Measurements from ENCODE around the gene NDUFB7. TPM values are rescaled to one million over a fixed set of nuclear protein-coding genes. Genes with fewer than 3 reads are reported as not detected.
"Not testable (repeated sequence)": the region's sequence is repeated elsewhere in the genome, so short reads cannot be mapped to it uniquely, and the experiment has no call there.

Gene NDUFB7
- polyA plus RNA-seq (2012; ENCODE audit: insufficient read depth, insufficient read length, low read depth): 947 TPM

- Histone ChIP-seq H3K4me1 (no peaks in the 10 kb centered on the region), H3K27me3 (no peaks in the 10 kb centered on the region), H3K4me3 (ENCODE audit: low read depth, low read length) (peak within 1 kb of the TSS; percentile 97), H3K36me3 (peaks cover 2% of the 10 kb centered on the region; the same call in 1 of the 2 replicates), H3K9me3 (no peaks in the 10 kb centered on the region)
- TF ChIP-seq CTCF (IDR thresholded peaks at IDR 0.05; ENCODE audit: low read depth, low read length): peak; percentile 72
- peak; percentile 93 for DNase-seq
Observed at GRCh38 chr19:14571695-14572490, at the start of gene NDUFB7. TSS of gene NDUFB7 (minus strand) at chr19:14572066. CDS start at chr19:14572000, 66 bp downstream.

DNA sequence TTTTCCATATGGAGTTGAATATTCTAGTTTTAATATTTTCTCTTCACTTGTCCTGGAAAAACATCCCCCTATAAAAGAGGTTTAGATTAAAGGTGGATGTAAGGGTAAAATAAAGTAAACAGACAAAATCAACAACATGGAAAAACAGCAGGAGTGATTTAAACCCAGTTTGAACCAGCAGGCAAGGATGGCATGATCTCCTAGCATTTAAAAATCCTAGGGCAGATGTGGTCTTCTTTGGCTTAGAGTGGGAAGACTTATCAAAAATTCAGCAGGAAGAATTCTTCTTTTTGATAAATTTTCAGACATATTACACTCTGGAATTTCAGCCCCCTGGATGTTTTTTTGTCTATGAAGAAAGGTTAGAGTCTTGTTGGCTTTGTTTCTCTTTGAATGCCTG lies 47.5 kb upstream of the NDUFB7 start:
- DNase-seq: no peak
- Histone ChIP-seq H3K36me3 (no peaks in the 10 kb centered on the region), H3K4me3 (ENCODE audit: low read depth, low read length) (no peak overlapping the region), H3K27me3 (no peaks in the 10 kb centered on the region), H3K4me1 (no peaks in the 10 kb centered on the region), H3K9me3 (no peaks in the 10 kb centered on the region)
- TF ChIP-seq CTCF (IDR thresholded peaks at IDR 0.05; ENCODE audit: low read depth, low read length): no peak

DNA sequence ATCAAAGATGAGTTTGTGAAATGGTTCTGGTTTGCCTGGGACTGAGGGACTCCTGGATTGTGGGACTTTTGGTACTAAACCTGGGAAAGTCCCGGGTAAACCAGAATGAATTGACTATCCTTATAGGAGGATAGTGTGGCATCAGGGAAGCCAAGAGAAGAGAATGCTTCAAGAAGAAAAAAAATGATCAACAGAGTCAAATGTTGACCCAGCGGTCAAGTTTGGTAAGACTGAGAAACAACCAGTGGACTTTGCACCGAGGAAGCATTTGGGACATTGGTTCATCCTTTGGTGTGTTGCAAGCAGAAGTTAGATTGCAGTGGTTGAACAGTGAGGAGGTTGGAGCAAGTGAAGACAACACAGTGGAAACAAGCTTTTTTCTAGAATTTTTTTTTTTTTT lies 44.5 kb upstream of the NDUFB7 start:
- Histone ChIP-seq H3K27me3 (no peaks in the 10 kb centered on the region), H3K4me3 (ENCODE audit: low read depth, low read length) (no peak overlapping the region), H3K4me1 (no peaks in the 10 kb centered on the region), H3K9me3 (no peaks in the 10 kb centered on the region), H3K36me3 (no peaks in the 10 kb centered on the region)
- no peak for DNase-seq
- no peak for TF ChIP-seq CTCF (IDR thresholded peaks at IDR 0.05; ENCODE audit: low read depth, low read length)

DNA sequence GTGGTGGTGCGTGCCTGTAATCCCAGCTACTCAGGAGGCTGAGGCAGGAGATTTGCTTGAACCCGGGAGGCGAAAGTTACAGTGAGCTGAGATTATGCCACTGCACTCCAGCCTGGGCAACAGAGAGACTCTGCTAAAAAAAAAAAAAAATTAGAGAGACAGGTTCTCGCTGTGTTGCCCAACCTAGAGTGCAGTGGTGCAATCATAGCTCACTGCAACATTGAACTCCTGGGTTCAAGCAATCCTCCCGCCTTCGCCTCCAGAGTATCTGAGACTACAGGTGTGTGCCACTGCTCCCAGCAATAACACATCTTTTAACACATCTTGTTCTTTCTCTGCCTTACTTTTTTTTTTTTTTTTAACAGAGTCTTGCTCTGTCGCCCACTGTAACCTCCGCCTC lies 43.8 kb upstream of the NDUFB7 start:
- Histone ChIP-seq H3K27me3 (no peaks in the 10 kb centered on the region), H3K4me3 (ENCODE audit: low read depth, low read length) (no peak overlapping the region), H3K36me3 (no peaks in the 10 kb centered on the region), H3K4me1 (no peaks in the 10 kb centered on the region), H3K9me3 (no peaks in the 10 kb centered on the region)
- no peak for TF ChIP-seq CTCF (IDR thresholded peaks at IDR 0.05; ENCODE audit: low read depth, low read length)
- DNase-seq: no peak

DNA sequence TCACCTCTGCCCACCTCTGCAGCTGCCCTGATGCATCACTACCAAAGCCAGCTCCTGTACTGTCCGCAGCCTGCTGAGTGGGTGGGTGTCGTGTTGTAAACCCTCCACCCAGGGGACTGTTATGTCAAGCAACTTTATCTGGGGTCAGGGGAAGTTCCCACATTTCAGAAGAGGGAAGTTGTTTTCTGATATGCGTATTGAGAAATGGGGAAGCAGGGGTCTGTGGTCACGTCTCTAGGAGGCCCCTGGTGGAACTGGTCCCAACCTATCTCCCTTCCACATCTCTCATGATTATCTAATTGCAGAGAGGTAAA lies 42.2 kb upstream of the NDUFB7 start:
- no peak for TF ChIP-seq CTCF (IDR thresholded peaks at IDR 0.05; ENCODE audit: low read depth, low read length)
- Histone ChIP-seq H3K4me3 (ENCODE audit: low read depth, low read length) (no peak overlapping the region), H3K4me1 (no peaks in the 10 kb centered on the region), H3K9me3 (no peaks in the 10 kb centered on the region), H3K27me3 (no peaks in the 10 kb centered on the region), H3K36me3 (no peaks in the 10 kb centered on the region)
- DNase-seq: no peak

DNA sequence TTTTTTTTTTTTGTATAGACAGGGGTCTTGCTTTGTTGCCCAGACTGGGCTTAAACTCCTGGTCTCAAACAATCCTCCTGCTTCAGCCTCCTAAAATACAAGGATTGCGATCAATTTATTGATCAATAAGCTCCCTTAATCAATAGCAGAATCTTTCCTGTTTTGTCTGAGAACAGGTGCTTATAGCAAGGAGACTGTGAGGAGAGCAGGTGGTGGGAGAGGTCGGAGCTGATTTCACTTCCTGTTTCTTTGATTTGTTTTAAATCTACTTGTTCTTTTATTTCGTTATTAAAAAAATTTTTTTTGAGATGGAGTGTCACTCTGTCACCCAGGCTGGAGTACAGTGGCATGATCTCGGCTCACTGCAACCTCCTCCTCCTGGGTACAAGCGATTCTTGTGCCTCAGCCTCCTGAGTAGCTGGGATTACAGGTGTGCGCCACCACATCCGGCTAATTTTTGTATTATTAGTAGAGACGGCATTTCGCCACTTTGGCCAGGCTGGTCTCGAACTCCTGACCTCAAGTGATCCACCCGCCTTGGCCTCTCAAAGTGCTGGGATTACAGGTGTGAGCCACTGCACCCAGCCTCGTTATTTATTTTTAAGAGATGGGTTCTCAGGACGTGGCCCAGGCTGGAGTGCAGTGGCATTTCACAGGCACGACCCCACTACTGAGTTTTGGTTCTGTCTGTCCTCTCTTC lies 41.7 kb upstream of the NDUFB7 start:
- H3K9me3 ChIP-seq; H3K27me3 ChIP-seq; DNase-seq; H3K4me3 ChIP-seq (ENCODE audit: low read depth, low read length); H3K36me3 ChIP-seq; H3K4me1 ChIP-seq: not testable (repeated sequence)
